Measurements from ENCODE around the gene GLP2R.
A peak's percentile ranks its signal among the peaks of the same experiment; 100 is the strongest.
"Not testable (repeated sequence)": the region's sequence is repeated elsewhere in the genome, so short reads cannot be mapped to it uniquely, and the experiment has no call there.

Gene GLP2R

GRCh38 chr17:9911089-9911488 lies 85.4 kb downstream of the GLP2R start:
- ATAC-seq = no peak
- no peaks in the 10 kb centered on the region for H3K4me1 Mint-ChIP-seq
- H3K4me3 Mint-ChIP-seq = no peak overlapping the region
- H3K27ac Mint-ChIP-seq = no peak overlapping the region
- no peak for DNase-seq (ENCODE audit: low spot score in 2 of 2)
- H3K9me3 Mint-ChIP-seq = no peaks in the 10 kb centered on the region
- H3K36me3 Mint-ChIP-seq = no peaks in the 10 kb centered on the region

GRCh38 chr17:9912121-9913099 lies 86.7 kb downstream of the GLP2R start:
- H3K36me3 Mint-ChIP-seq = no peaks in the 10 kb centered on the region
- H3K9me3 Mint-ChIP-seq = no peaks in the 10 kb centered on the region
- DNase-seq (ENCODE audit: low spot score in 2 of 2) = no peak
- H3K27ac Mint-ChIP-seq = no peak overlapping the region
- no peaks in the 10 kb centered on the region for H3K4me1 Mint-ChIP-seq
- H3K4me3 Mint-ChIP-seq = no peak overlapping the region
- ATAC-seq = no peak

- no peak overlapping the region for H3K4me3 Mint-ChIP-seq
- no peak overlapping the region for H3K27ac Mint-ChIP-seq
- no peak for DNase-seq (ENCODE audit: low spot score in 2 of 2)
- no peaks in the 10 kb centered on the region for H3K9me3 Mint-ChIP-seq
- H3K36me3 Mint-ChIP-seq = no peaks in the 10 kb centered on the region
- no peak for ATAC-seq
- no peaks in the 10 kb centered on the region for H3K4me1 Mint-ChIP-seq
Observed at GRCh38 chr17:9913476-9913875, 87.8 kb downstream of the GLP2R start.

- DNase-seq (ENCODE audit: low spot score in 2 of 2) (no peak), ATAC-seq (no peak)
- Mint-ChIP-seq H3K36me3 (no peaks in the 10 kb centered on the region), H3K4me3 (no peak overlapping the region), H3K9me3 (no peaks in the 10 kb centered on the region), H3K27ac (no peak overlapping the region), H3K4me1 (no peaks in the 10 kb centered on the region)
Observed at GRCh38 chr17:9916108-9916507, 90.4 kb downstream of the GLP2R start.

- ATAC-seq (no peak), DNase-seq (ENCODE audit: low spot score in 2 of 2) (no peak)
- H3K36me3 Mint-ChIP-seq = no peaks in the 10 kb centered on the region
- no peak overlapping the region for H3K4me3 Mint-ChIP-seq
- H3K4me1 Mint-ChIP-seq = no peaks in the 10 kb centered on the region
- H3K9me3 Mint-ChIP-seq = no peaks in the 10 kb centered on the region
- H3K27ac Mint-ChIP-seq = no peak overlapping the region
Observed at GRCh38 chr17:9917131-9917530, 91.4 kb downstream of the GLP2R start.

GRCh38 chr17:9917801-9918200 lies 92.1 kb downstream of the GLP2R start:
- H3K4me3 Mint-ChIP-seq = no peak overlapping the region
- no peaks in the 10 kb centered on the region for H3K36me3 Mint-ChIP-seq
- H3K27ac Mint-ChIP-seq = no peak overlapping the region
- H3K4me1 Mint-ChIP-seq = no peaks in the 10 kb centered on the region
- no peaks in the 10 kb centered on the region for H3K9me3 Mint-ChIP-seq
- ATAC-seq (no peak), DNase-seq (ENCODE audit: low spot score in 2 of 2) (no peak)

GRCh38 chr17:9918352-9918751 lies 92.6 kb downstream of the GLP2R start:
- peaks cover 5% of the 10 kb centered on the region for H3K36me3 Mint-ChIP-seq
- no peaks in the 10 kb centered on the region for H3K4me1 Mint-ChIP-seq
- no peak overlapping the region for H3K27ac Mint-ChIP-seq
- no peaks in the 10 kb centered on the region for H3K9me3 Mint-ChIP-seq
- H3K4me3 Mint-ChIP-seq = no peak overlapping the region
- ATAC-seq (no peak), DNase-seq (ENCODE audit: low spot score in 2 of 2) (no peak)

GRCh38 chr17:9918804-9919352 lies 93.2 kb downstream of the GLP2R start:
- peak overlapping the region; percentile 23 for H3K27ac Mint-ChIP-seq

GRCh38 chr17:9921216-9921615 lies 95.5 kb downstream of the GLP2R start:
- not testable (repeated sequence) for H3K4me1 Mint-ChIP-seq; H3K9me3 Mint-ChIP-seq; ATAC-seq; DNase-seq (ENCODE audit: low spot score in 2 of 2); H3K4me3 Mint-ChIP-seq; H3K27ac Mint-ChIP-seq
- peaks cover 13% of the 10 kb centered on the region for H3K36me3 Mint-ChIP-seq

More at GRCh38 chr17:9918804-9919352, 93.2 kb downstream of the GLP2R start:
- Mint-ChIP-seq H3K36me3 (peaks cover 6% of the 10 kb centered on the region), H3K4me3 (no peak overlapping the region), H3K9me3 (no peaks in the 10 kb centered on the region), H3K4me1 (no peaks in the 10 kb centered on the region)
- DNase-seq (ENCODE audit: low spot score in 2 of 2) (no peak), ATAC-seq (no peak)

GRCh38 chr17:9922012-9922848 lies 96.5 kb downstream of the GLP2R start:
- H3K4me3 Mint-ChIP-seq = no peak overlapping the region
- H3K9me3 Mint-ChIP-seq = no peaks in the 10 kb centered on the region
- ATAC-seq = no peak
- DNase-seq (ENCODE audit: low spot score in 2 of 2) = no peak
- H3K27ac Mint-ChIP-seq = no peak overlapping the region
- peaks cover 13% of the 10 kb centered on the region for H3K36me3 Mint-ChIP-seq
- peaks cover 6% of the 10 kb centered on the region for H3K4me1 Mint-ChIP-seq

GRCh38 chr17:9924735-9925191 lies 99.0 kb downstream of the GLP2R start:
- Mint-ChIP-seq H3K9me3 (no peaks in the 10 kb centered on the region), H3K27ac (no peak overlapping the region), H3K36me3 (peaks cover 13% of the 10 kb centered on the region), H3K4me1 (peaks cover 6% of the 10 kb centered on the region), H3K4me3 (no peak overlapping the region)
- ATAC-seq (peak; percentile 67), DNase-seq (ENCODE audit: low spot score in 2 of 2) (peak; percentile 14 to 52)

GRCh38 chr17:9925457-9925856 lies 99.7 kb downstream of the GLP2R start:
- DNase-seq (ENCODE audit: low spot score in 2 of 2) = no peak
- Mint-ChIP-seq H3K27ac (peak overlapping the region; percentile 69), H3K4me1 (peaks cover 6% of the 10 kb centered on the region), H3K4me3 (no peak overlapping the region), H3K9me3 (no peaks in the 10 kb centered on the region), H3K36me3 (peaks cover 13% of the 10 kb centered on the region)
- peak; percentile 26 for ATAC-seq

- no peaks in the 10 kb centered on the region for H3K9me3 Mint-ChIP-seq
- ATAC-seq = no peak
Observed at GRCh38 chr17:9926150-9926804, 100.6 kb downstream of the GLP2R start.

GRCh38 chr17:9928601-9929333 lies 103.0 kb downstream of the GLP2R start:
- H3K36me3 Mint-ChIP-seq = peaks cover 7% of the 10 kb centered on the region
- DNase-seq (ENCODE audit: low spot score in 2 of 2) (no peak), ATAC-seq (no peak)
- peaks cover 6% of the 10 kb centered on the region for H3K4me1 Mint-ChIP-seq
- H3K27ac Mint-ChIP-seq = no peak overlapping the region
- no peak overlapping the region for H3K4me3 Mint-ChIP-seq
- no peaks in the 10 kb centered on the region for H3K9me3 Mint-ChIP-seq

More at GRCh38 chr17:9926150-9926804, 100.6 kb downstream of the GLP2R start:
- peaks cover 13% of the 10 kb centered on the region for H3K36me3 Mint-ChIP-seq
- peak overlapping the region; percentile 69 for H3K27ac Mint-ChIP-seq
- no peak for DNase-seq (ENCODE audit: low spot score in 2 of 2)
- peaks cover 6% of the 10 kb centered on the region for H3K4me1 Mint-ChIP-seq
- H3K4me3 Mint-ChIP-seq = no peak overlapping the region

Measured in stimulated activated effector memory CD8-positive, alpha-beta T cell treated with anti-CD3 and anti-CD28 coated beads, Interleukin-12 subunit alpha, Interleukin-12 subunit beta, amount 100 ng/mL, for 72 hours (primary cell).